GM21381 (cell line): ENCODE measurements around the gene SSU72.
"Not testable (repeated sequence)": the region's sequence is repeated elsewhere in the genome, so short reads cannot be mapped to it uniquely, and the experiment has no call there.

Experiments used
- ATAC-seq: cut with Tn5 transposase; IDR thresholded peaks from one replicate; pipeline ENCODE4 v1.9.1; 2021; ENCODE audit warnings: mild to moderate bottlenecking, moderate library complexity; ENCODE audit not compliant: unreplicated experiment

SSU72 gene

DNA sequence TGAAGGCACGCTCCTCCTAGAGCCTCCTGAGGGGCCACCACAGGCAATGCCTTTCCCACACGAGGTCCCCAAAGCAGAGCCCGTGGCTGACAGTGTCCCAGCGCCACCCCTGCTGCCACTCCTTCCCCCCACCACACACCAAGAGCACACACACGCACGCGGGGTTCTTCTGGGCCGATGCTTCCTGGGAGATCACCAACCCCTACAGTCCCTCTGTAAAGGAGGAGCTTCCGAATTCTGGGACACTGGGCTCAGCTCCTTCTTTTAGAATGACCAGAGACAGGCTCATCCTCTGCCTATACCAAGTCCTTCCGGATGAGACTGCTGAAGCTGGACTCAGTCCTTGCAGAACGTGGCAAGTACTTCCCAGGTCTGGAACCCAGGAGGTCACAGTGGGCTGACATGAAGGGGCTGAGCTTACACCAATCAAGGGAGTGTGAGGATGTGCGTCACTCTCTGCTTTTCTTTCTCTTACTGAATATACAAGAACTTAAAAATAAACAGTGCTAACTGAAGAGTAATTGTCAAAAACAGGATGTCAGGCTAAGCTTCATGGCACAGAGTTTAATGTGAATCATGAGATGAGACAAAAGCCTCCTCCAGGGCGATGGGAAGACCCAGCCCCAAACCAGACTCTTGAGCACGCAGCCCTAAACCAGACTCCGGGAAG, 12.7 kb downstream of the SSU72 start:
- no peak for ATAC-seq

DNA sequence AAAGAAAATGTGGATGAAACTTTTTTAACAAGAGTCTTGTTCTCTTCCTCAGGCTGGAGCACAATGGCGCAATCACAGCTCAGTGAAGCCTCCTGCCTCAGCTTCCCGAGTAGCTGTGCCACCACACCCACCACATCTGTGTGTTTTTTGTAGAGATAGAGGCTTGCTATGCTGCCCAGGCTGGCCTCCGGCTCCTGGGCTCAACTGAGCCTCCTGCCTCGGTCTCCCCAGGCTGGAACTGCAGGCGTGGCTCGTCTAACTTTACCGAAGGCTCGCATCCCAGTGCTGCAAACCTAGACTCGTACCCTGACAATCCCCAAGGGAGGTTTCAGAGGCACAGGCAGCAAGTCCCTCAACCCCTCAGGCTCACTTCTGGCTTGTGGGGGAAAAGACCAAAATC, 14.5 kb downstream of the SSU72 start:
- no peak for ATAC-seq

DNA sequence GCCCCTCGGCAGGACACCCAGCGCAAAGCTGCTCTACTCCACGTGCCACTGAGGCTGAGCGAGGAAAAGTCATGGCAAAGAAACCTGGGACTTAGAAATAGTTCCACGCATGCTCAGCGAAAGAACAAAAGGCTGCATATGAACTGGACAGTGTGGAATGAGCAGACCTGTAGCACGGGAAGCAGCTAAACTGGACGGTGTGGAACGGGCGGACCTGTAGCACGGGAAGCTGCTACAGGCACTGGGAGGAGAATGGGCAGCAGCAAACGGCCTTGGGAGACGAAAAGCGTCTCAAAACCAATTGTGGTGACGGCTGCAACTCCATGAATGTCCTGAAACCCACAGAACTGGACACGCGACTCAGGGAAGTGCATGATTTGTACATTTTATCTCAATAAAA, 15.6 kb downstream of the SSU72 start:
- no peak for ATAC-seq

DNA sequence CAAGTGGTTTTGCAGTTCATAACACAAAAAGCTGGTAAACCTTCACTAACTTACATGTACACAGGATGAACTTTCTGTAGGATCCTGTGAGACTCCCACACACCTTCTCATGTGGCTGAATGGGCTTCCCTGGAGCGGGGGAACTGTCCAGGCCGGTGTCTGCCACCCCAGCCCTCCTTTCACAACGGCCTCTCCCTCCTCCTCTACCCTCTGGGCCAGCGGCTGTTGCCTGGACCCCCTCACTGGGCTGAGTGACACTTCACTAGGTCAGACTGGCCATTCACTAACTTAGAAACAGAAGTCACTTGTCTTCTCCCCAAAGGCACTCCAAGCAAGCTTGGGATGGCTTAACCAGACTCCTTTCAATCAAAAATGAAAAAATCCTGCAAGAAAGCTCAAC, 16.1 kb downstream of the SSU72 start:
- ATAC-seq = no peak

DNA sequence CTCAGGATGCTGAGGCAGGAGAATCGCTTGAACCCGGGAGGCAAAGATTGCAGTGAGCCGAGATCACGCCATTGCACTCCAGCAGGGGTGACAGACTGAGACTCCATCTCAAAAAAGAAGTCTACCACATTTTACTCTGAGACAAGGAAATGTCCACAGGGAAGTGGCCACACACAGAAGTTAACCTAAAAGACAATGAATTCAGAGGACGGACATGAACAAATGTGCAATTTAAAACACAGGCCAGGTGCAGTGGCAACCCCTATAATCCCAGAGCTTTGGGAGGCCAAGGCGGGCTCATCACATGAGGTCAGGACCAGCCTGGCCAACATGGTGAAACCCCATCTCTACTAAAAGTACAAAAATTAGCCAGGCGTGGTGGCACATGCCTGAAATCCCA, 17.0 kb downstream of the SSU72 start:
- ATAC-seq = not testable (repeated sequence)

DNA sequence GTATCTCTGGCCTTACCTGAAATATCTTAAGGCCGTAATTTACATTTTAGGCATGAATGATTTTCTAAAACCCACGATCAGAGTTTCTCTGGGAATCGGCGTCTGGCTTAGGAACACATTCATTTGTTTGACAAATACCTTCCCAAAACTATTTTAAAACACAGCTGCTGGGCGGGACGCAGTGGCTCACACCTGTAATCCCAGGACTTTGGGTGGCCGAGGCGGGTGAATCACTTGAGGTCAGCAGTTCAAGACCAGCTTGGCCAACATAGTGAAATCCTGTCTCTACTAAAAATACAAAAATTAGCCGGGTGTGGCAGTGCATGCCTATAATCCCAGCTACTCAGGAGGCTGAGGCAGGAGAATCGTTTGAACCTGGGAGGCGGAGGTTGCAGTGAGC, 17.7 kb downstream of the SSU72 start:
- not testable (repeated sequence) for ATAC-seq

DNA sequence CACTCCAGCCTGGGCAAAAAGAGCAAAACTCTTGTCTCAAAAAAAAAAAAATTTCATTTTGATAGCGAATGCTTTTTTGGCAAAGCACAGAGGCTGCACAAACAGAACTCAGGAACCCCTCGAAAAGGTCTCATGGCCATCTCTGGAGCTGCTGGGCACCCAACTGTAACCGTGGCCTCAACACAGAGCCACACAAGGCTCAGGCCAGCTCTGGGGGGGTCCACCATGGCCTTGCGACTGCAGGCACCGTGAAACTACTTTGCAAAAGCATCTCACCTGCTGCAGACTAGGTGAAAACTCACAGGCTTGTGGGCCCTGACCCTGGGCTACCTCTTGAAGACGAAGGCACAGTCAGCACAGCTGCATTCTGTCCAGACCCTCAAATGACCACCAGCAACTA, 18.2 kb downstream of the SSU72 start:
- no peak for ATAC-seq

DNA sequence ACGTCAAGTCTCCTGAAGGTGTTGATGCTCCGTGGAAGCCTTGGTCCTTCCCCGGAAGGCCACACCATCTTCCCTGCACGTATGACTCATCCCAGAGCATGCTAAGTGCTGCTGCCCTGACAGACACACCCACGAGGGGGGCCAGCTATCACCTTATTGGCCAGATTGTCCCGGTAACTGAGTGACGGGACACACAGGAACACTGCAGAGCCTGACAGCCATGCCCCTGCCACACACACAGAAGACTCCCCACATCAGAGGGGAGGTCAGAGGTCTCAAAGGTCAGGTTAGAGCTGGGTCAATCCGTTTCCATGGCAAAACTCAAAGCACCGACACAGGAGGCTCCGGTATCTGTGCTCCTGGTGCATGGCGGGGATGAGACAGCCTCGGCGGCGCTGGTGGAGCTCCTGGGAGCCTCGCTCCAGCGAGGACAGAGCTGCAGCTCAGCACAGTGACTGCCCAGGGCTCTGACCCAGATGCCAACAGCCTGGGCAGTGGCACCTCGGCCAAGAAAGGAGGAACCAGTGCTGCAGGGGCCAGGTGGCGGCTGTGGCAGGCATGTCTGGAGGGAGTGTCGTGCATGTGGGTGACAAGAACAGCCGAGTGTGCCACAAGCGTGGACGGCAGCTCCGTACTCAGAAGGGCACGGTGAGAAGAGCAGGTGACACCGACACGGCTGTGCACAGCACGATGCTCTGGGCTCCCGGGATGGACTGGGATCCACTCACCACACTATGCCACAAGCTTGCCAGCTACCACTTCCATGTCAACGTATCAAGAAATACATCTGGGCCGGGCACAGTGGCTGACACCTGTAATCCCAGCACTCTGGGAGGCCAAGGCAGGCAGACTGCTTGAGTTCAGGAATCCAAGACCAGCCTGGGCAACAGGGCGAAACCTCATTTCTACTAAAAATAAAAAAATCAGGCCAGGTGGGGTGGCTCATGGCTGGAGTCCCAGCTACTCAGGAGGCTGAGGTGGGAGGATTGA, 19.4 kb downstream of the SSU72 start:
- no peak for ATAC-seq

DNA sequence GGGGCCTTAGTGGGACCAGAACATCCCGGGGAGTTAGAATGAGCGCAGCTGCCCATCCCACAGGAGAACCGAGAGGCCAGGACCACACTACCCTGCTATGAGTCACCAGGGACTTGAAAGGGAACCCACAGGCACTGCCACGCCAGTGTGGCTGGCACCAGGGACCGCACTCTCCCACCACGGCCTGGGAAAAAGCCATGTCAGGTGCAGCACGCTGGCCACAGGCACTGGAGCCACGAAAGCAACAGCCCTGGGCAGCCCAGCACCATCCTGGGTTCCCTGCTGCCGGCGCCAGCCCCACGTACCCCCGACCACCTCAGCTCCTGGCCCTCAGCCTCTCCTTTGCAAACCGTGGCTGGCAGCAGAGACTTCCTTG, 20.1 kb downstream of the SSU72 start:
- no peak for ATAC-seq

DNA sequence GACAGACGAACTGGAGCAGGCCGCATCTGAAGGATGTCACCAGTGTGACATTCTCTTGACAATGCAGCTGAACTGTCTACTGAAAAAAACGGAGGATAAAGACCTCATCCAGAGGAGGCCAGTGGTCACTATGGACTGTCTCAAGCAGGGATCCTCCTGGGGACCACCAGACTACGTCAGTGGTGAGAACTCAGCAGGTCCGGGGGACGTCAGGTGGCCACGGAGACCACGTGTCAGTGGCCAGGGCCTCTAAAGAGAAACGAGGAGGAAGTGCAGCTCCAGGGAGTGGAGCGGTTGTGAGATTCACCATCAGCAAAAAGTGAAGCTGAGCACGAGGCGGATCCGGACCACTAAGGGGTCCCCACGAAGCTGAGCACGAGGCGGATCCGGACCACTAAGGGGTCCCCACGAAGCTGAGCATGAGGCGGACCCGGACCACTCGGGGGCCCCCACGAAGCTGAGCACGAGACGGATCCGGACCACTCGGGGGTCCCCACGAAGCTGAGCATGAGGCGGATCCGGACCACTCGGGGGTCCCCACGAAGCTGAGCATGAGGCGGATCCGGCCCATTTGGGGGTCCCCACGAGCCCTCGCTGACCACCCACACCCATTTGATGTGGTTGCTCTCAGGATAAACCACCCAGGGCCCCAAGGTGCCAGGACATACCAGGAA, 20.7 kb downstream of the SSU72 start:
- ATAC-seq = no peak

DNA sequence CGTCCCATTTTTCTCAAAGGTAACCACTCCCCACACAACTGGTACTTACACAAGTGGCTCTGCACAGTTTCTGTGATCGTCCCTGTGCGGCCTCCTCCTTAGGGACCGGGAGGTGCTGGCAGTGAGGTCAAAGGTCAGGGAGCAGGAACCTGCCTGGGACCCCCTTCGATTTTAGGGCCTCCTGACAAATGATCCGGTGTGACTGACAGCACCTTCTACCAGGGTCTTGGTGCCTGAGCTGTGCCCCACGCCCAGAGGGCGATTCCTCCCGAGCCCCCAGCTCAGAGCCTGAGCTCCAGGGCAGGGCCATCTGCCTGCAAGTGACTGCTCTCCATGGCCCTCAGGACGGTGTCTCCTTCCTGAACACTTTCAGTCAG, 22.4 kb downstream of the SSU72 start:
- no peak for ATAC-seq

DNA sequence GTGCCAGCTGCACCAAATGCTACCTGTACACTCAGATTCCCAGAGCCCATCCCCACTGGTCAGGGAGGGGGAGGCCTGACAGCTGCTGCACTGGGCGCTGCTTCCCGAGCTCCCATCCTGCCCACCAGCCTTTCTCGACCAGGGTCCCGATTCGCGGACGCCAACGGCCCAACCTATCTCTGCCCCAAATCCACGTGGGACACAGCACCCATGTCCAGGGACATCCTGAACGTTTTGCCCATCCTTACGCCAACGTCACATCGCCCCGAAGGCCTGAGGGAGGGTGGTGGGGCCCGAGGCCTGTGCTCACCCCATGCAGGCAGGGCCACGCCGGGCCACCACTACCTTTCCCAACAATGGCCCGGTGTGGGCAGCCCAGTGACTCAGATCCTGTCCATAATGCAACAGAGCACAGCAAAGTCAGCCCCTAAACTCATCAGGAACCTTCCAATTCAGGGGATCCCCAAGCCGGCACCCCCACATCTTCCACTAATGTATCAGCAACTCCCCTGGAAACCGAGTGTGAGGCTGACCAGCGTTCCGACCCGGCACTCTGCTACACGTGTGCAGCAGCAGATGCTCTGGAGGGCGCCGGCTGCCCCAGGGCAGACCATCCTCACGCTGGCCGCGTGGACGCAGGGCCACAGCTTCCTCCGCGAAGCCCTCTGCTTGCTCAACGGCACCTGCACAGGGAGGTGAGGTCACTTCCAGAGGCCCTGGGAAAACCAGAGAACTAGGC, 23.0 kb downstream of the SSU72 start:
- no peak for ATAC-seq

DNA sequence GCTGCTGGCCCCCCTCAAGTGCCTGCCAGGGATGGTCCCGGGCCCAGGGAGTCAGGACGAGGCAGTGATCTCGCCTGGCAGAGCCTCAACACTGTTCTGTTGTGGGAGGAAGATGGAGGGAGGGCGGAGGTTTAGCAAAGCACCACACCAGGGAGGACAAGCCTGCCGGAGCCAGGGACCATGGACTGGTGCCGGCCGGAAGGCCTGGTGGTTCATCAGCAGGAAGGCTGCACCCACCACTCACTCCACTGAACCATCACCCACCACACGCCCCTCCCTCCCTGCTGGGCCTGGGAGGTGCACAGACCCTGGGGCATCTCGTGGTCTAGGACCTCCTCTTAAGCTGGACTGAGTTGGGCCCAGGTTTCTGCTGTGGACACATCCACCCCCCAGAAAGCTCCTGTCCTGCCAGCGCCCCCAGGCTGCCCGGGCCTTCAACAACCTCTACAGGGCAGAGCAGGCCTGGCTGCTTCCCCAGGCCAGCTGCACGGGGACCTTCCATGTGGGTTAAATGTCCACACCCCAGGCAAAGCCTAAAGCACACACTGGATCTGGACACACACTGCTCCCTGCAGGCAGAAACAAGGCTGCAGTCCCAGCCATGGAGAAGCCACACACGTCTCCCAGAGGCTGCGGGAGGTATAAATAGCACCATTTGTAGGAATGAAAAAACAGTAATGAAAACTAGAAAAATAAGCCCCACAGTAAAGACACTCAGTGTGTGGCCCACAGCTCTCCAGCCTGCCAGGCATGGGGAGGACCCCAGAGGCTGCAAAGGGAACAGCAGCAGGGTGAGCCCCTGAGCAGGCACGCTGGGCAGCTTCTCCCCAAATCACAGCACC, 23.9 kb downstream of the SSU72 start:
- no peak for ATAC-seq

DNA sequence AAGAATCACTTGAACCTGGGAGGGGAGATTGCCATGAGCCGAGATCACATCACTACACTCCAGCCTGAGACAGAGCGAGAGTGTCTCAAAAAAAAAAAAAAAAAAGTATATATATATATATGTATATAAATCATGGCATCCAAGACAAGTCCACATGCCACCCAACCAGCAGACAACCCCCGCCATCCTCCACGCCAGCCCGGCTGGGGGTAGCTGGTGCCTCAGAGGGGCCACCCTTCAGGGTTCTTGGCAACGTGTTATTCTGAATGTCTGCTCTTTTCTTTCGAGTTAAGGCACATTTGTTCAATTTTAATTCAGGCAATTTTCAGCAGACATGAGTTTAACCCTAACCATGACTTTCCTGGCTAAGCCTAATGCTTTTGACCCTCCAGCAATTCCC, 24.6 kb downstream of the SSU72 start:
- no peak for ATAC-seq

DNA sequence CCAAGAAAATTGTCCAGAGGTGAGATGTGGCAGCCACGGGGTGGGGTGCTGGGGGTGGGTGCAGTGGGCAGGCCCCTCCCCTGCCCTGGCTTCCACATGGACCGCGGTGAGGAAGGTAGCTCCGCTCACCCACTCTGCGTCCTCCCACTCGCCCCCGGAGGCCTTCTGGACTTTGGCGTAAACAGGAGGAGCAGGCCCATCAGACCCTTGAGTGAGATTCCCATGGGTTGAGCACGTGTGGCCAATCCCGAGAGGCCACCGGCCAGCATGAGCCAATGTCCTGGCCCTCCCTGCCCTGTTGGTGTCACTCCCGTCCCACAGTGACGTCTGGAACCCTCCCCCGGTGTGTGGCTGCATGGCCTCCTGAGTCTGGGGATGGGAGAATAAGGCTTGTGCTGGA, 26.1 kb downstream of the SSU72 start:
- no peak for ATAC-seq

DNA sequence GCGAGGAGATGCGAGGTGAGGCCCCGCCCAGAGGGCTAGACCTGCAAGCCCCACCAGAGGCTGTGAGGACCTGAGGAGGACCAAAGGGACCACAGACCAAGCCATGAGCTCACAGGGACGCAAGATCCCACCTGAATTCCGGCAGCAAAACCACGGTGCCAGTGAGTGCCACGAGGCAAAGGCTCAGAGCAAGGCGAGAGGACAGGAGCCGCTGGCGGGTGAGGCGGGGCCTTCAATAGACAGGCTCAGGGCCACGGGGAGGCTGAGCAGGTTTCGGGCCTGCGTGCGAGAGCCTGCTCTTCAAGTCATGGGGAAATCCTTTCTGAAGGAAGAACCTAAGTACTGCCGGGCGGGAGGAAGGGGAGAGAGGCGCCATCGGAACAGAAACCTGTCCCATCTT, 27.2 kb downstream of the SSU72 start:
- no peak for ATAC-seq

DNA sequence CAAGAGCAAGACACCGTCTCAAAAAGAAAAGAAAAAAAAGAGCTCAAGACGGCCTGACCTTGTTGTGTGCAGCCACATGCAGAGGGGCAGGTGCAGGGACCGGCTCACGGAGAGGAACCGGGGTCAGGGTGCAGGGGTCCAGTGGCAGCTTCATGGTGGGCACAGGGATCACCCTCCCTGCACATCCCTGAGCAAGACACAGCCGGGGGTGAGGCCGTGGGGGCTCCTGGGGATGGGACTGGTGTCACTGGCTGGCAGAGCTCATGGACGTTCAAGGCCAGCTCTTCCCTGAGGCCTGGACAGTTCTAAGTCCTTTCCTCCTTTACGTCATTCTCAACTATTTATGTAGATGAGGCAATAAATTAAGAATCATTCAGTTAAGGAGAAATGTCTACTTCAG, 27.7 kb downstream of the SSU72 start:
- no peak for ATAC-seq

DNA sequence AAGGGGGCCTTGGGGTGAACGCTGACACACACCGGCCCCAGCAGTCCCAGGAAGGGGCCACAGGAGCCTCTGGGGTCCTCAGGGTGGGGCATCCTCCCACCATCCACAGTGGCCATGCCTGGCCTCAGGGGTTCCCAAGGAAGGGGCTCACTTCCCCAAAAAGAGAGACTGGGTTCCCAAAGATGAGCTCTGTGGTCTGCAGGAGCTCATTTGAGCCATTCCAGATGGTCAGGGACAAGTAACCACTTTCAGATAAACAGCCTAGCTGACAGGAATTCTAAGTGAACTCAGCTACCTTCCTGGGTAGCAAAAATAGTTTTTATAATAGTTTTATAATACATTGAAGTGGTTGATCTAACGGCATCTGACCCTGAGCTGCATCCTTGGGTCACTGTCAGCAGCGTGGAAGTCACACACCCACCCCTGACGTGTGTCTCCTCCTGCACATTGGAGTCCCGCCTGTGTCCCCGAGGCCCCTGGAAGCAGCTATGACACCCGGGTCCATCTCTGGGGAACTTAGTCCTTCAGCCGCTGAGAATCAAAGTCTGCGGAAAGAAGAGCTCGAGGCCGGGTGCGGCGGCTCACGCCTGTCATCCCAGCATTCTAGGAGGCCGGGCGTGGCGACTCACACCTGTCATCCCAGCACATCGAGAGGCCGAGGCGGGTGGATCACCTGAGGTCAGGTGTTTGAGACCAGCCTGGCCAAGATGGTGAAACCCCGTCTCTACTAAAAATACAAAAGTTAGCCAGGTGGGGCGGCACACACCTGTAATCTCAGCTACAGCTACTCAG, 28.5 kb downstream of the SSU72 start:
- no peak for ATAC-seq

DNA sequence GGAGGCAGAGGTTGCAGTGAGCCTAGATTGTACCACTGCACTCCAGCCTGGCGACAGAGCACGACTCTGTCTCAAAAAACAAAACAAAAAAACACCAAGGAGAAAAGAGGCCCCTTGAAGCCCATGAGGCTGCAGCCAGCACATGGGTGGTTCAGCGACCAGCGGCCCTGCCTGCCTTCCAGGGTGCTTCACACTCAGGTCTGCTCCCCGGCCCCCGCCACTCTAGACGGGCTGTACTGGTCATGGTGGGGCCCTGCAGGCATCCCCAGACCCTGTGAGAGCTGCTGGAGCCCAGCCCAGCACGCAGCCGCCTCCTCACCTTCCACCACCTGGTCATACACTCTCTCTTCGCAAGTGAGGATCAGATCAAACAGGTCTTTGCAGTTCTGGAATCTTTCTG, 30.1 kb downstream of the SSU72 start:
- ATAC-seq = no peak
